ENCODE data around the gene PRICKLE3. TPM values are rescaled to one million over a fixed set of nuclear protein-coding genes. Genes with fewer than 3 reads are reported as not detected.

Gene PRICKLE3
- total RNA-seq, 1 experiment from 2014 or later: 22.3 TPM

DNA sequence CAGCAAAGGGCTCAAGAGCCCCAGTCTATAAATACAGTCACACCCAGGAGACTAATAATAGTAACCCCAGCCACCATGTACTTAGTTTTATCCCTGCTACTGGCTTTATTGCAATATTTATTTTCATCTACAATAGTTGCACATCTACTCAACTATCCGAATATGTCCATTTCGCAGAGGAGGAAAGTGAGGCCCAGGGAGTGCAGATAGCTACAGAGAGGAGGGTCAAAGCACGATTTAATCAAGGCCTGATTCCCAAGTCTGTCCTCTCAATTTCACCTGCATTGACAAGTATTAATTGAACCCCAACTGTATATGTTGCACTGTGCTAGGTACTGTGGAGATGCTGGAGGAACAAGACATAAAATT is 18.4 kb downstream of the PRICKLE3 start:
- H3K4me1 Mint-ChIP-seq (ENCODE audit: low read depth, unreplicated experiment): peaks cover 27% of the 10 kb centered on the region
- no peaks in the 10 kb centered on the region for H3K27me3 Mint-ChIP-seq (ENCODE audit: unreplicated experiment)
- intact Hi-C loops (cut with micrococcal nuclease; ENCODE audit: unreplicated experiment): no loop called here
- peaks cover 57% of the 10 kb centered on the region for H3K36me3 Mint-ChIP-seq (ENCODE audit: insufficient read depth, unreplicated experiment)
- H3K27ac Mint-ChIP-seq (ENCODE audit: unreplicated experiment): peak overlapping the region; percentile 97
- TSS peak; percentile 14 for BruUV-seq (replicated peaks)
- no peaks in the 10 kb centered on the region for H3K9me3 Mint-ChIP-seq (ENCODE audit: low read depth, unreplicated experiment)
- H3K4me3 Mint-ChIP-seq (ENCODE audit: low read depth, unreplicated experiment): peak overlapping the region; percentile 75
- no peak for DNase-seq
- CTCF ChIA-PET: interaction anchor here (0.7 to 2.1 kb wide), 4 partner anchors 9 to 23 kb away, joined by 7 to 12 read pairs (median 11); no protein-coding TSS in a partner anchor
- TF ChIP-seq, protein P1, sequence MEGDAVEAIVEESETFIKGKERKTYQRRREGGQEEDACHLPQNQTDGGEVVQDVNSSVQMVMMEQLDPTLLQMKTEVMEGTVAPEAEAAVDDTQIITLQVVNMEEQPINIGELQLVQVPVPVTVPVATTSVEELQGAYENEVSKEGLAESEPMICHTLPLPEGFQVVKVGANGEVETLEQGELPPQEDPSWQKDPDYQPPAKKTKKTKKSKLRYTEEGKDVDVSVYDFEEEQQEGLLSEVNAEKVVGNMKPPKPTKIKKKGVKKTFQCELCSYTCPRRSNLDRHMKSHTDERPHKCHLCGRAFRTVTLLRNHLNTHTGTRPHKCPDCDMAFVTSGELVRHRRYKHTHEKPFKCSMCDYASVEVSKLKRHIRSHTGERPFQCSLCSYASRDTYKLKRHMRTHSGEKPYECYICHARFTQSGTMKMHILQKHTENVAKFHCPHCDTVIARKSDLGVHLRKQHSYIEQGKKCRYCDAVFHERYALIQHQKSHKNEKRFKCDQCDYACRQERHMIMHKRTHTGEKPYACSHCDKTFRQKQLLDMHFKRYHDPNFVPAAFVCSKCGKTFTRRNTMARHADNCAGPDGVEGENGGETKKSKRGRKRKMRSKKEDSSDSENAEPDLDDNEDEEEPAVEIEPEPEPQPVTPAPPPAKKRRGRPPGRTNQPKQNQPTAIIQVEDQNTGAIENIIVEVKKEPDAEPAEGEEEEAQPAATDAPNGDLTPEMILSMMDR (IDR thresholded peaks at IDR 0.05; ENCODE audit: unreplicated experiment): no peak

DNA sequence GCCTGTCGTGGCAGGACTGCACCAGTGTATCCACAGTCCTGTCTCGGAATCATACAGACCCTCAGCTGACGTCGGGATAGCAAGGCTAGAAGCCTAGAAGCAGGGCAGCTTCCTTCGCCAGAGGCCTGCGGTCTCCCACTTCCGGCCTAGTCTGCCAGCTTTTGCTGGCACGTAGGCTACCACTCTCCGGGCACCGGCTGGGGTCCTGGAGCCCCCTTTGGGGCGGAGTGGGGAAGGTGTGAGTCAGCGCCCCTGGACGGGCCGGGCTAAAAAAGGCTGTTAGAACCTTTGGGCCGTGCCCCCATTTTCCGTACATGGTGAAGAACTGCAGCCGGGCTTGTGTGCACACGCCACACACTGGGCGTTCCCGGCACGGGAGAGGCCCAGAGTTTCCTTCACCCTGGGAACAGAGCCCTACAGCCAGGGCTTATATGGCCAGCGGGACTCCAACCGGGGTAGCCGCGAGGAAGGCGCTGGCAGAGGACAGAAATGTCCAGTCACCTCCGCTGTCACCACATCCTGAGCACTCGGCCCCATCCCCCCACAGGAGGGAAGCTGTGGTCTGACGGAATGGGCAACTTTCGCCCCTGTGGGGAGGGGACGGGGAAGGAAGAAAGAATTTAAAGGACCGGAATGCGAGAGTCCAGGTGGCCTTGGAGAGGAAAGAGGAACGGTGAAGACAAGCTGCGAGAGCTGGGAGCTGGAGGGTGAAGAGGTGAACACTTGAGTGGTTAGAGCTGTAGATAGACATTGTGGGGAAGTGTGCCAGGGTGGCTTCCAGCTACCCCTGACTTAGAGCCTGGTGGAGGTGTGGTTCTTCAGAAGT is 19.0 kb downstream of the PRICKLE3 start:
- Mint-ChIP-seq H3K36me3 (ENCODE audit: insufficient read depth, unreplicated experiment) (peaks cover 54% of the 10 kb centered on the region), H3K27me3 (ENCODE audit: unreplicated experiment) (no peaks in the 10 kb centered on the region), H3K9me3 (ENCODE audit: low read depth, unreplicated experiment) (no peaks in the 10 kb centered on the region), H3K4me1 (ENCODE audit: low read depth, unreplicated experiment) (peaks cover 27% of the 10 kb centered on the region), H3K27ac (ENCODE audit: unreplicated experiment) (peak overlapping the region; percentile 97), H3K4me3 (ENCODE audit: low read depth, unreplicated experiment) (peak overlapping the region; percentile 75)
- CTCF ChIA-PET: interaction anchor here (1.0 to 2.1 kb wide), 4 partner anchors 11 to 47 kb away, joined by 3 to 12 read pairs (median 11); no protein-coding TSS in a partner anchor
- BruUV-seq (replicated peaks): no TSS peak
- intact Hi-C loops (cut with micrococcal nuclease; ENCODE audit: unreplicated experiment): no loop called here
- DNase-seq: peak; percentile 70
- TF ChIP-seq, protein P1 (IDR thresholded peaks at IDR 0.05; ENCODE audit: unreplicated experiment): no peak

DNA sequence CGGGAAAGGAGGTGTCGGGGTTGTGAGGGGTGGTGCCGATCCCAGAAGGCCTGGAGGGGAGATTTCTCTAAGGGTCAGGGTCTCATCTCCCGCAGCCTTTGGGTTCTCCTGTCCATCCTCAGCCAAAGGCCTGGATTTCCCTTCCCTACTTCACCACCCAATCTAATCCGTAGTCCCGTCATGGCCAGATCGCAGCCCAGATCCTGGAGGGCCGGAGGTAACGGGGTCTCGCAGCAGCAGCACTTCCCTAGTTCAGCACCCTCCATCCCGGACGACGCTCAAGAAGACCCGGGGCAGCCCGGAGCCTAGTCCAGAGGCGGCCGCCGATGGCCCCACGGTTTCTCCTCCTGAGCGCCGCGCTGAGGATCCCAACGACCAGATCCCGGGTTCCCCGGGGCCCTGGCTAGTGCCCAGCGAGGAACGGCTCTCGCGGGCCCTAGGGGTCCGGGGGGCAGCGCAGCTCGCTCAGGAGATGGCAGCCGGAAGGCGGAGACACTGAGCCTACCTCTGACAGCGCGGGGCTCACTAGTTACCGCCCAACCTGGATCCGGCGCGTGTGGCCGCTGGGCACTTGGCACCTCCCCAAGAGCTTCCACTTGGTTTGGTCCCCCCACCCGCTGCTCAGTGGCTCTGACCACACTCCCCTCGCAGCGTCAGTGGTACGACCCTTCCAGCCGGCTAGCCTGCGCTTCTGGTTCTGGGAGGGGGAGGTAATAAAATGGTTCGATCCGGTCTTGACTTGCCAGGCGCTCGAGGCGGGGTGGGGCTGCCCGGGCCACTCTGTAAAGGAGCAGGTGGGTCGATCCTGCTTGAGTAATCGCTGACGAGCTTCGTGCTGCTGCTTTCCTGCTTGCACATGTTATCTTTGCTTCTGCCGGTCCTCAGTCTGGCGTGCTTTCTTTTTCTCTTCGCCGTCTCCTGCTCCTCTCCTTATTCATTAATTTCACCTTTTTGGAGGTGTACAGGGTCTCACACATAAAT is 20.0 kb downstream of the PRICKLE3 start:
- CTCF ChIA-PET: interaction anchor here (1.0 to 2.1 kb wide), 4 partner anchors 10 to 46 kb away, joined by 3 to 12 read pairs (median 11); no protein-coding TSS in a partner anchor
- H3K9me3 Mint-ChIP-seq (ENCODE audit: low read depth, unreplicated experiment): no peaks in the 10 kb centered on the region
- DNase-seq: peak; percentile 88

More for the DNA sequence above, 20.0 kb downstream of the PRICKLE3 start:
- peak overlapping the region; percentile 75 for H3K4me3 Mint-ChIP-seq (ENCODE audit: low read depth, unreplicated experiment)
- H3K36me3 Mint-ChIP-seq (ENCODE audit: insufficient read depth, unreplicated experiment): peaks cover 44% of the 10 kb centered on the region
- H3K27ac Mint-ChIP-seq (ENCODE audit: unreplicated experiment): peak overlapping the region; percentile 97
- intact Hi-C loops (cut with micrococcal nuclease; ENCODE audit: unreplicated experiment): no loop called here
- TF ChIP-seq, protein P1 (IDR thresholded peaks at IDR 0.05; ENCODE audit: unreplicated experiment): no peak
- H3K27me3 Mint-ChIP-seq (ENCODE audit: unreplicated experiment): no peaks in the 10 kb centered on the region
- no TSS peak for BruUV-seq (replicated peaks)
- peaks cover 27% of the 10 kb centered on the region for H3K4me1 Mint-ChIP-seq (ENCODE audit: low read depth, unreplicated experiment)
